Measurements from ENCODE around the gene SUN1.
A peak's percentile ranks its signal among the peaks of the same experiment; 100 is the strongest.

Gene SUN1

GRCh38 chr7:835485-836401 lies 3.5 kb downstream of the SUN1 start:
- H3K9ac ChIP-seq (ENCODE audit: low read length in 2 of 2) = no peak overlapping the region
- no peaks in the 10 kb centered on the region for H3K9me3 ChIP-seq (ENCODE audit: control insufficient read depth in 2 of 2, low read length in 2 of 2)
- H3K36me3 ChIP-seq (ENCODE audit: control insufficient read depth in 2 of 2, insufficient read depth in 2 of 2, low read length in 2 of 2) = peaks cover 12 to 15% of the 10 kb centered on the region in 2 donors
- H3K4me1 ChIP-seq (ENCODE audit: control insufficient read depth, insufficient read depth, low read length) = peaks cover 83% of the 10 kb centered on the region
- H3K27me3 ChIP-seq (ENCODE audit: control insufficient read depth in 1 of 2, insufficient read depth in 2 of 2, low read length in 2 of 2) = no peaks in the 10 kb centered on the region
- H3K27ac ChIP-seq (ENCODE audit: low read length) = peak overlapping the region; percentile 87
- H3K4me3 ChIP-seq (ENCODE audit: low read length in 2 of 2) = peak overlapping the region in 1 of 2 donors; percentile 29

GRCh38 chr7:836429-836828 lies 4.2 kb downstream of the SUN1 start:
- Histone ChIP-seq H3K4me1 (ENCODE audit: control insufficient read depth, insufficient read depth, low read length) (peaks cover 79% of the 10 kb centered on the region), H3K27ac (ENCODE audit: low read length) (peak overlapping the region; percentile 87), H3K4me3 (ENCODE audit: low read length in 2 of 2) (peak overlapping the region in 1 of 2 donors; percentile 29), H3K9ac (ENCODE audit: low read length in 2 of 2) (no peak overlapping the region), H3K27me3 (ENCODE audit: control insufficient read depth in 1 of 2, insufficient read depth in 2 of 2, low read length in 2 of 2) (no peaks in the 10 kb centered on the region), H3K9me3 (ENCODE audit: control insufficient read depth in 2 of 2, low read length in 2 of 2) (no peaks in the 10 kb centered on the region), H3K36me3 (ENCODE audit: control insufficient read depth in 2 of 2, insufficient read depth in 2 of 2, low read length in 2 of 2) (peaks cover 12 to 15% of the 10 kb centered on the region in 2 donors)

GRCh38 chr7:837001-837400 lies 4.7 kb downstream of the SUN1 start:
- H3K4me1 ChIP-seq (ENCODE audit: control insufficient read depth, insufficient read depth, low read length) = peaks cover 77% of the 10 kb centered on the region
- peak overlapping the region in 1 of 2 donors; percentile 29 for H3K4me3 ChIP-seq (ENCODE audit: low read length in 2 of 2)
- H3K9me3 ChIP-seq (ENCODE audit: control insufficient read depth in 2 of 2, low read length in 2 of 2) = no peaks in the 10 kb centered on the region
- H3K9ac ChIP-seq (ENCODE audit: low read length in 2 of 2) = no peak overlapping the region
- H3K36me3 ChIP-seq (ENCODE audit: control insufficient read depth in 2 of 2, insufficient read depth in 2 of 2, low read length in 2 of 2) = peaks cover 14 to 15% of the 10 kb centered on the region in 2 donors
- no peaks in the 10 kb centered on the region for H3K27me3 ChIP-seq (ENCODE audit: control insufficient read depth in 1 of 2, insufficient read depth in 2 of 2, low read length in 2 of 2)
- H3K27ac ChIP-seq (ENCODE audit: low read length) = peak overlapping the region; percentile 87

- H3K4me3 ChIP-seq (ENCODE audit: low read length in 2 of 2) = no peak overlapping the region
- H3K27ac ChIP-seq (ENCODE audit: low read length) = no peak overlapping the region
- no peaks in the 10 kb centered on the region for H3K9me3 ChIP-seq (ENCODE audit: control insufficient read depth in 2 of 2, low read length in 2 of 2)
- H3K36me3 ChIP-seq (ENCODE audit: control insufficient read depth in 2 of 2, insufficient read depth in 2 of 2, low read length in 2 of 2) = peaks cover 34 to 38% of the 10 kb centered on the region in 2 donors
- H3K4me1 ChIP-seq (ENCODE audit: control insufficient read depth, insufficient read depth, low read length) = peaks cover 69% of the 10 kb centered on the region
- no peak overlapping the region for H3K9ac ChIP-seq (ENCODE audit: low read length in 2 of 2)
- H3K27me3 ChIP-seq (ENCODE audit: control insufficient read depth in 1 of 2, insufficient read depth in 2 of 2, low read length in 2 of 2) = no peaks in the 10 kb centered on the region
These were observed 7.8 kb downstream of the SUN1 start for GRCh38 chr7:840001-840600.

GRCh38 chr7:841943-842342 lies 9.7 kb downstream of the SUN1 start:
- Histone ChIP-seq H3K27ac (ENCODE audit: low read length) (peak overlapping the region; percentile 87), H3K9me3 (ENCODE audit: control insufficient read depth in 2 of 2, low read length in 2 of 2) (no peaks in the 10 kb centered on the region), H3K4me3 (ENCODE audit: low read length in 2 of 2) (peak overlapping the region; percentile 4 to 47), H3K27me3 (ENCODE audit: control insufficient read depth in 1 of 2, insufficient read depth in 2 of 2, low read length in 2 of 2) (no peaks in the 10 kb centered on the region), H3K9ac (ENCODE audit: low read length in 2 of 2) (peak overlapping the region in 1 of 2 donors; percentile 40), H3K4me1 (ENCODE audit: control insufficient read depth, insufficient read depth, low read length) (peaks cover 51% of the 10 kb centered on the region), H3K36me3 (ENCODE audit: control insufficient read depth in 2 of 2, insufficient read depth in 2 of 2, low read length in 2 of 2) (peaks cover 34 to 38% of the 10 kb centered on the region in 2 donors)

GRCh38 chr7:842431-843031 lies 10.3 kb downstream of the SUN1 start:
- peaks cover 34 to 38% of the 10 kb centered on the region in 2 donors for H3K36me3 ChIP-seq (ENCODE audit: control insufficient read depth in 2 of 2, insufficient read depth in 2 of 2, low read length in 2 of 2)
- H3K27me3 ChIP-seq (ENCODE audit: control insufficient read depth in 1 of 2, insufficient read depth in 2 of 2, low read length in 2 of 2) = no peaks in the 10 kb centered on the region
- peak overlapping the region in 1 of 2 donors; percentile 21 for H3K9ac ChIP-seq (ENCODE audit: low read length in 2 of 2)
- H3K9me3 ChIP-seq (ENCODE audit: control insufficient read depth in 2 of 2, low read length in 2 of 2) = no peaks in the 10 kb centered on the region
- peak overlapping the region; percentile 41 to 61 for H3K4me3 ChIP-seq (ENCODE audit: low read length in 2 of 2)
- peak overlapping the region; percentile 87 for H3K27ac ChIP-seq (ENCODE audit: low read length)
- H3K4me1 ChIP-seq (ENCODE audit: control insufficient read depth, insufficient read depth, low read length) = peaks cover 46% of the 10 kb centered on the region

- H3K9ac ChIP-seq (ENCODE audit: low read length in 2 of 2) = no peak overlapping the region
- H3K27ac ChIP-seq (ENCODE audit: low read length) = peak overlapping the region; percentile 87
These were observed 11.0 kb downstream of the SUN1 start for GRCh38 chr7:843230-843629.

GRCh38 chr7:844043-844442 lies 11.8 kb downstream of the SUN1 start:
- Histone ChIP-seq H3K9ac (ENCODE audit: low read length in 2 of 2) (no peak overlapping the region), H3K27me3 (ENCODE audit: control insufficient read depth in 1 of 2, insufficient read depth in 2 of 2, low read length in 2 of 2) (no peaks in the 10 kb centered on the region), H3K9me3 (ENCODE audit: control insufficient read depth in 2 of 2, low read length in 2 of 2) (no peaks in the 10 kb centered on the region), H3K27ac (ENCODE audit: low read length) (peak overlapping the region; percentile 87), H3K4me3 (ENCODE audit: low read length in 2 of 2) (no peak overlapping the region), H3K4me1 (ENCODE audit: control insufficient read depth, insufficient read depth, low read length) (peaks cover 30% of the 10 kb centered on the region), H3K36me3 (ENCODE audit: control insufficient read depth in 2 of 2, insufficient read depth in 2 of 2, low read length in 2 of 2) (peaks cover 30 to 38% of the 10 kb centered on the region in 2 donors)

More at GRCh38 chr7:843230-843629, 11.0 kb downstream of the SUN1 start:
- no peaks in the 10 kb centered on the region for H3K27me3 ChIP-seq (ENCODE audit: control insufficient read depth in 1 of 2, insufficient read depth in 2 of 2, low read length in 2 of 2)
- H3K4me3 ChIP-seq (ENCODE audit: low read length in 2 of 2) = no peak overlapping the region
- H3K36me3 ChIP-seq (ENCODE audit: control insufficient read depth in 2 of 2, insufficient read depth in 2 of 2, low read length in 2 of 2) = peaks cover 34 to 38% of the 10 kb centered on the region in 2 donors
- no peaks in the 10 kb centered on the region for H3K9me3 ChIP-seq (ENCODE audit: control insufficient read depth in 2 of 2, low read length in 2 of 2)
- H3K4me1 ChIP-seq (ENCODE audit: control insufficient read depth, insufficient read depth, low read length) = peaks cover 39% of the 10 kb centered on the region

- Histone ChIP-seq H3K4me3 (ENCODE audit: low read length in 2 of 2) (no peak overlapping the region), H3K4me1 (ENCODE audit: control insufficient read depth, insufficient read depth, low read length) (peaks cover 28% of the 10 kb centered on the region), H3K27me3 (ENCODE audit: control insufficient read depth in 1 of 2, insufficient read depth in 2 of 2, low read length in 2 of 2) (no peaks in the 10 kb centered on the region), H3K9ac (ENCODE audit: low read length in 2 of 2) (no peak overlapping the region), H3K36me3 (ENCODE audit: control insufficient read depth in 2 of 2, insufficient read depth in 2 of 2, low read length in 2 of 2) (peaks cover 33 to 38% of the 10 kb centered on the region in 2 donors), H3K9me3 (ENCODE audit: control insufficient read depth in 2 of 2, low read length in 2 of 2) (no peaks in the 10 kb centered on the region), H3K27ac (ENCODE audit: low read length) (peak overlapping the region; percentile 87)
These were observed 12.2 kb downstream of the SUN1 start for GRCh38 chr7:844514-844913.

GRCh38 chr7:845091-845490 lies 12.8 kb downstream of the SUN1 start:
- H3K4me3 ChIP-seq (ENCODE audit: low read length in 2 of 2) = no peak overlapping the region
- H3K4me1 ChIP-seq (ENCODE audit: control insufficient read depth, insufficient read depth, low read length) = peaks cover 28% of the 10 kb centered on the region
- peak overlapping the region; percentile 87 for H3K27ac ChIP-seq (ENCODE audit: low read length)
- peaks cover 35 to 37% of the 10 kb centered on the region in 2 donors for H3K36me3 ChIP-seq (ENCODE audit: control insufficient read depth in 2 of 2, insufficient read depth in 2 of 2, low read length in 2 of 2)
- H3K9me3 ChIP-seq (ENCODE audit: control insufficient read depth in 2 of 2, low read length in 2 of 2) = no peaks in the 10 kb centered on the region
- H3K9ac ChIP-seq (ENCODE audit: low read length in 2 of 2) = no peak overlapping the region
- no peaks in the 10 kb centered on the region for H3K27me3 ChIP-seq (ENCODE audit: control insufficient read depth in 1 of 2, insufficient read depth in 2 of 2, low read length in 2 of 2)

All from stomach smooth muscle (tissue), 2 donors.